Body of pancreas (tissue), 4 donors: ENCODE measurements around the gene SMCP.

ENCODE experiments used
- POLR2A ChIP-seq, 3 donors: fragments of 450-650 bp; IDR thresholded peaks; one replicate each; pipeline ENCODE4 v1.6.1; 2016; ENCODE audit warnings: antibody characterized with exemption in 3 of 3, mild to moderate bottlenecking in 2 of 3
- TF ChIP-seq, protein P1 (sequence below), 7 experiments: fragments of 450-650 bp in 4 of 7; fragments of 200-600 bp in 3 of 7; sonication (generic) in 3 of 7; IDR thresholded peaks; one replicate each; pipeline ENCODE4 v1.5.1; 2016 to 2019; ENCODE audit warnings: antibody characterized with exemption in 7 of 7

- TF ChIP-seq, protein P1, sequence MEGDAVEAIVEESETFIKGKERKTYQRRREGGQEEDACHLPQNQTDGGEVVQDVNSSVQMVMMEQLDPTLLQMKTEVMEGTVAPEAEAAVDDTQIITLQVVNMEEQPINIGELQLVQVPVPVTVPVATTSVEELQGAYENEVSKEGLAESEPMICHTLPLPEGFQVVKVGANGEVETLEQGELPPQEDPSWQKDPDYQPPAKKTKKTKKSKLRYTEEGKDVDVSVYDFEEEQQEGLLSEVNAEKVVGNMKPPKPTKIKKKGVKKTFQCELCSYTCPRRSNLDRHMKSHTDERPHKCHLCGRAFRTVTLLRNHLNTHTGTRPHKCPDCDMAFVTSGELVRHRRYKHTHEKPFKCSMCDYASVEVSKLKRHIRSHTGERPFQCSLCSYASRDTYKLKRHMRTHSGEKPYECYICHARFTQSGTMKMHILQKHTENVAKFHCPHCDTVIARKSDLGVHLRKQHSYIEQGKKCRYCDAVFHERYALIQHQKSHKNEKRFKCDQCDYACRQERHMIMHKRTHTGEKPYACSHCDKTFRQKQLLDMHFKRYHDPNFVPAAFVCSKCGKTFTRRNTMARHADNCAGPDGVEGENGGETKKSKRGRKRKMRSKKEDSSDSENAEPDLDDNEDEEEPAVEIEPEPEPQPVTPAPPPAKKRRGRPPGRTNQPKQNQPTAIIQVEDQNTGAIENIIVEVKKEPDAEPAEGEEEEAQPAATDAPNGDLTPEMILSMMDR (IDR thresholded peaks at IDR 0.05), result no peak
- TF ChIP-seq POLR2A (IDR thresholded peaks at IDR 0.05), result no peak
Observed at GRCh38 chr1:152924191-152924590, 46.1 kb downstream of the SMCP start.
